Measurements from ENCODE around the gene ZNF319. TPM values are rescaled to one million over a fixed set of nuclear protein-coding genes. Genes with fewer than 3 reads are reported as not detected.

Gene ZNF319
- total RNA-seq, 1 donor: 4.3 TPM

DNA sequence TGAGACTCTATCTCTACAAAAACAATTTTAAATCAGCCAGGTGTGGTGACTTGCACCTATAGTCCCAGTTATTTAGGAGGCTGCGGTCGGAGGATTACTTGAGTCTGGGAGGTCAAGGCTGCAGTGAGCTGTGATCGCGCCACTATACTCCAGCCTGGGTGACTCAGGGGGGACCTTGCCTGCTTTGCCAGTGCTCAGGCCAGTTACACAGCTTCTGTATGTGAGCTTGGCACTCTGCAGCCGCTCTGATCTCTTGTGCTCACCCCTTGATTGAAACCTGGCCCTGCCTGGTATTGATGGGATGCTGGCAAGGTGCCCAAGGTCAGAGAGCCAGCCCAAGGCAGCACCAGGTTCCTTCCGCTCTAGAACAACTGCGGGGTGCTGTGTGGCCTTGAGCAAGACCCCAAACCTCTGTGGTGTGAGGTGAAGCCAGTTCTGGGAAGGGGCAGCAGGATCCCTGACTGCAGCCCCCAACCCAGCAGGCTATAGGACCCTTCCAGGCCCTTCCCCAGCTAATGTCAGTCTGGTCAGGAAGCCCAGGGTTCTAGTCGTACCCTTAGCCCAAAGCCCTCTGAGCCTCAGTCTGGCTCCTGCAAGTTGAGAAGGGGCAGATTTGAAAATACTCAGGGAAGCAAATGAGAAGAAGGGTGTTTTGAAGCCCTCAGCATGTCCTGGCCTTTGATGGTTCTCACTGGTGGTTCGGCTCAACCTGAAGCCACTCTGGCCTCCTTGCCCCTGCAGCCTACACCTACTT lies 44.0 kb upstream of the ZNF319 start:
- TF ChIP-seq, protein P1, sequence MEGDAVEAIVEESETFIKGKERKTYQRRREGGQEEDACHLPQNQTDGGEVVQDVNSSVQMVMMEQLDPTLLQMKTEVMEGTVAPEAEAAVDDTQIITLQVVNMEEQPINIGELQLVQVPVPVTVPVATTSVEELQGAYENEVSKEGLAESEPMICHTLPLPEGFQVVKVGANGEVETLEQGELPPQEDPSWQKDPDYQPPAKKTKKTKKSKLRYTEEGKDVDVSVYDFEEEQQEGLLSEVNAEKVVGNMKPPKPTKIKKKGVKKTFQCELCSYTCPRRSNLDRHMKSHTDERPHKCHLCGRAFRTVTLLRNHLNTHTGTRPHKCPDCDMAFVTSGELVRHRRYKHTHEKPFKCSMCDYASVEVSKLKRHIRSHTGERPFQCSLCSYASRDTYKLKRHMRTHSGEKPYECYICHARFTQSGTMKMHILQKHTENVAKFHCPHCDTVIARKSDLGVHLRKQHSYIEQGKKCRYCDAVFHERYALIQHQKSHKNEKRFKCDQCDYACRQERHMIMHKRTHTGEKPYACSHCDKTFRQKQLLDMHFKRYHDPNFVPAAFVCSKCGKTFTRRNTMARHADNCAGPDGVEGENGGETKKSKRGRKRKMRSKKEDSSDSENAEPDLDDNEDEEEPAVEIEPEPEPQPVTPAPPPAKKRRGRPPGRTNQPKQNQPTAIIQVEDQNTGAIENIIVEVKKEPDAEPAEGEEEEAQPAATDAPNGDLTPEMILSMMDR (IDR thresholded peaks at IDR 0.05; ENCODE audit: extremely low read depth, low read depth, low read length): no peak
- Histone ChIP-seq H3K4me2 (ENCODE audit: insufficient read depth, low read length) (no peak overlapping the region), H4K20me1 (ENCODE audit: insufficient read depth, low read length) (no peaks in the 10 kb centered on the region), H3K27ac (ENCODE audit: low read depth, low read length) (no peak overlapping the region), H3K9me3 (ENCODE audit: low read depth, low read length) (no peaks in the 10 kb centered on the region), H3K4me1 (ENCODE audit: insufficient read depth, low read length) (no peaks in the 10 kb centered on the region), H3K27me3 (ENCODE audit: insufficient read depth, low read length) (no peaks in the 10 kb centered on the region), H3K4me3 (ENCODE audit: insufficient read depth, low read length) (no peak overlapping the region), H2AFZ (ENCODE audit: low read length) (no peak overlapping the region), H3K36me3 (ENCODE audit: insufficient read depth, low read length) (no peaks in the 10 kb centered on the region), H3K79me2 (ENCODE audit: insufficient read depth, low read length) (no peaks in the 10 kb centered on the region)
- peak; percentile 87 for DNase-seq (ENCODE audit: insufficient read length, low spot score, missing footprints)

GRCh38 chr16:58043571-58044155 lies 43.2 kb upstream of the ZNF319 start:
- TF ChIP-seq, protein P1 (IDR thresholded peaks at IDR 0.05; ENCODE audit: extremely low read depth, low read depth, low read length): no peak

GRCh38 chr16:58042886-58043515 lies 42.5 kb upstream of the ZNF319 start:
- no peaks in the 10 kb centered on the region for H3K79me2 ChIP-seq (ENCODE audit: insufficient read depth, low read length)
- H4K20me1 ChIP-seq (ENCODE audit: insufficient read depth, low read length): no peaks in the 10 kb centered on the region
- peak; percentile 87 for DNase-seq (ENCODE audit: insufficient read length, low spot score, missing footprints)
- no peaks in the 10 kb centered on the region for H3K9me3 ChIP-seq (ENCODE audit: low read depth, low read length)
- no peak overlapping the region for H2AFZ ChIP-seq (ENCODE audit: low read length)
- H3K27ac ChIP-seq (ENCODE audit: low read depth, low read length): no peak overlapping the region
- no peaks in the 10 kb centered on the region for H3K27me3 ChIP-seq (ENCODE audit: insufficient read depth, low read length)
- H3K4me2 ChIP-seq (ENCODE audit: insufficient read depth, low read length): no peak overlapping the region
- no peaks in the 10 kb centered on the region for H3K36me3 ChIP-seq (ENCODE audit: insufficient read depth, low read length)
- TF ChIP-seq, protein P1 (IDR thresholded peaks at IDR 0.05; ENCODE audit: extremely low read depth, low read depth, low read length): no peak
- no peaks in the 10 kb centered on the region for H3K4me1 ChIP-seq (ENCODE audit: insufficient read depth, low read length)
- H3K4me3 ChIP-seq (ENCODE audit: insufficient read depth, low read length): no peak overlapping the region

More at GRCh38 chr16:58043571-58044155, 43.2 kb upstream of the ZNF319 start:
- no peaks in the 10 kb centered on the region for H4K20me1 ChIP-seq (ENCODE audit: insufficient read depth, low read length)
- peak; percentile 91 for DNase-seq (ENCODE audit: insufficient read length, low spot score, missing footprints)
- H3K36me3 ChIP-seq (ENCODE audit: insufficient read depth, low read length): no peaks in the 10 kb centered on the region
- no peak overlapping the region for H3K27ac ChIP-seq (ENCODE audit: low read depth, low read length)
- no peak overlapping the region for H3K4me2 ChIP-seq (ENCODE audit: insufficient read depth, low read length)
- no peaks in the 10 kb centered on the region for H3K79me2 ChIP-seq (ENCODE audit: insufficient read depth, low read length)
- no peak overlapping the region for H2AFZ ChIP-seq (ENCODE audit: low read length)
- no peaks in the 10 kb centered on the region for H3K4me1 ChIP-seq (ENCODE audit: insufficient read depth, low read length)
- no peak overlapping the region for H3K4me3 ChIP-seq (ENCODE audit: insufficient read depth, low read length)
- H3K9me3 ChIP-seq (ENCODE audit: low read depth, low read length): no peaks in the 10 kb centered on the region
- H3K27me3 ChIP-seq (ENCODE audit: insufficient read depth, low read length): no peaks in the 10 kb centered on the region
